ENCODE results near the gene UNC5CL.

DNA sequence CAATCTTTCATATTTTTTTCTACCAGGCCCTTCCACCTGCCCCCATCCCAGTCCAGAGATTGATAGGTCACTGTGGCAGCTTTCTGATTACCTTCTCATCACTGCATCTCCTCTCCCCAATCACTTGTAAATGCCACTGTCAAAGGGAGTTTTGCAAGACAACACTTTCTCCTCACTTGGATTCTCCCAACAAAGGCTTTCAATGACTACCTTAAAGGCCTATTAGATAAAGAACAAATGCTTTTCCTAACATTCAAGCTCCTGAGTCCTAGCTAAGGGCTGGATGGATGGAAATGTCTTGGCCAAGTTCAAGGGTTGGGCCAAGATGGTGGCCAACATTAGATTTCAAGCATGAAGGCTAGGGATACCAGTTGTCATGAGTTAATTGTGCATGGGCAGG is 55.3 kb downstream of the UNC5CL start:
- TF ChIP-seq, protein P1, sequence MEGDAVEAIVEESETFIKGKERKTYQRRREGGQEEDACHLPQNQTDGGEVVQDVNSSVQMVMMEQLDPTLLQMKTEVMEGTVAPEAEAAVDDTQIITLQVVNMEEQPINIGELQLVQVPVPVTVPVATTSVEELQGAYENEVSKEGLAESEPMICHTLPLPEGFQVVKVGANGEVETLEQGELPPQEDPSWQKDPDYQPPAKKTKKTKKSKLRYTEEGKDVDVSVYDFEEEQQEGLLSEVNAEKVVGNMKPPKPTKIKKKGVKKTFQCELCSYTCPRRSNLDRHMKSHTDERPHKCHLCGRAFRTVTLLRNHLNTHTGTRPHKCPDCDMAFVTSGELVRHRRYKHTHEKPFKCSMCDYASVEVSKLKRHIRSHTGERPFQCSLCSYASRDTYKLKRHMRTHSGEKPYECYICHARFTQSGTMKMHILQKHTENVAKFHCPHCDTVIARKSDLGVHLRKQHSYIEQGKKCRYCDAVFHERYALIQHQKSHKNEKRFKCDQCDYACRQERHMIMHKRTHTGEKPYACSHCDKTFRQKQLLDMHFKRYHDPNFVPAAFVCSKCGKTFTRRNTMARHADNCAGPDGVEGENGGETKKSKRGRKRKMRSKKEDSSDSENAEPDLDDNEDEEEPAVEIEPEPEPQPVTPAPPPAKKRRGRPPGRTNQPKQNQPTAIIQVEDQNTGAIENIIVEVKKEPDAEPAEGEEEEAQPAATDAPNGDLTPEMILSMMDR (IDR thresholded peaks at IDR 0.05), result no peak
- TF ChIP-seq POLR2A (IDR thresholded peaks at IDR 0.05), result no peak
